ENCODE data around the gene SERPINB2.

DNA sequence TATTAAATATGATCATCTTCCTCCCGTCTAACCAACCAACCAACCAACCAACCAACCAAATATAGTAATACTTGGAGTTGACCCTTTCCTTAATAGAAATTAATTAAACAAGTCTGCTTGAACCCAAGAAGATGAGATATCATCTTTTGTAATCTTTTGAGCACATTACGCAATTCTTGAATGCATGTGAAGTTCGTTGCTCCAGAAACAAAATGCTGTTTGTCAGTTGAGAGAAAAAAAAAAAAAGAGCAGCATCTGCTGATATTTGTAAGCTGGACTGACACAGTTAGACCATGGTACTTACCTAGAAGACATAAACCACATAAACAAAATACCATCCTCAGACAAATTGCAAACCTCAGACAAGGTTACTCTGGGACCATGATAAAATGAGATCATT, 9.2 kb upstream of the SERPINB2 start:
- TF ChIP-seq, protein P1, sequence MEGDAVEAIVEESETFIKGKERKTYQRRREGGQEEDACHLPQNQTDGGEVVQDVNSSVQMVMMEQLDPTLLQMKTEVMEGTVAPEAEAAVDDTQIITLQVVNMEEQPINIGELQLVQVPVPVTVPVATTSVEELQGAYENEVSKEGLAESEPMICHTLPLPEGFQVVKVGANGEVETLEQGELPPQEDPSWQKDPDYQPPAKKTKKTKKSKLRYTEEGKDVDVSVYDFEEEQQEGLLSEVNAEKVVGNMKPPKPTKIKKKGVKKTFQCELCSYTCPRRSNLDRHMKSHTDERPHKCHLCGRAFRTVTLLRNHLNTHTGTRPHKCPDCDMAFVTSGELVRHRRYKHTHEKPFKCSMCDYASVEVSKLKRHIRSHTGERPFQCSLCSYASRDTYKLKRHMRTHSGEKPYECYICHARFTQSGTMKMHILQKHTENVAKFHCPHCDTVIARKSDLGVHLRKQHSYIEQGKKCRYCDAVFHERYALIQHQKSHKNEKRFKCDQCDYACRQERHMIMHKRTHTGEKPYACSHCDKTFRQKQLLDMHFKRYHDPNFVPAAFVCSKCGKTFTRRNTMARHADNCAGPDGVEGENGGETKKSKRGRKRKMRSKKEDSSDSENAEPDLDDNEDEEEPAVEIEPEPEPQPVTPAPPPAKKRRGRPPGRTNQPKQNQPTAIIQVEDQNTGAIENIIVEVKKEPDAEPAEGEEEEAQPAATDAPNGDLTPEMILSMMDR (IDR thresholded peaks at IDR 0.05), result no peak
- TF ChIP-seq ZFX (IDR thresholded peaks at IDR 0.05; ENCODE audit: borderline replicate concordance), result no peak

Measured in 22Rv1 (cell line).